BE2C (cell line): ENCODE data around the gene ABHD17A.
A peak's percentile ranks its signal among the peaks of the same experiment; 100 is the strongest.

ENCODE experiments used
- DNase-seq: peaks from one replicate; pipeline ENCODE4 v3.0.0-alpha.2; 2020
- H3K27me3 ChIP-seq: fragments of 250-450 bp; sonication (Bioruptor Pico); 2 replicates; pipeline ENCODE4 v1.5.1; 2020; ENCODE audit warnings: mild to moderate bottlenecking
- H3K36me3 ChIP-seq: fragments of 250-450 bp; sonication (Bioruptor Pico); 2 replicates; pipeline ENCODE4 v1.5.1; 2020; ENCODE audit warnings: mild to moderate bottlenecking
- H3K4me1 ChIP-seq: fragments of 250-450 bp; sonication (Bioruptor Pico); 2 replicates; pipeline ENCODE4 v1.5.1; 2020
- H3K4me3 ChIP-seq: 2 replicates; pipeline ENCODE4 v1.5.1; 2011; ENCODE audit warnings: low read depth, low read length
- H3K9me3 ChIP-seq: fragments of 250-450 bp; sonication (Bioruptor Pico); 2 replicates; pipeline ENCODE4 v1.5.1; 2020
- TF ChIP-seq, protein P1 (sequence below): IDR thresholded peaks from 2 replicates; pipeline ENCODE4 v1.5.1; 2012; ENCODE audit warnings: mild to moderate bottlenecking, low read depth, low read length

ABHD17A gene

DNA sequence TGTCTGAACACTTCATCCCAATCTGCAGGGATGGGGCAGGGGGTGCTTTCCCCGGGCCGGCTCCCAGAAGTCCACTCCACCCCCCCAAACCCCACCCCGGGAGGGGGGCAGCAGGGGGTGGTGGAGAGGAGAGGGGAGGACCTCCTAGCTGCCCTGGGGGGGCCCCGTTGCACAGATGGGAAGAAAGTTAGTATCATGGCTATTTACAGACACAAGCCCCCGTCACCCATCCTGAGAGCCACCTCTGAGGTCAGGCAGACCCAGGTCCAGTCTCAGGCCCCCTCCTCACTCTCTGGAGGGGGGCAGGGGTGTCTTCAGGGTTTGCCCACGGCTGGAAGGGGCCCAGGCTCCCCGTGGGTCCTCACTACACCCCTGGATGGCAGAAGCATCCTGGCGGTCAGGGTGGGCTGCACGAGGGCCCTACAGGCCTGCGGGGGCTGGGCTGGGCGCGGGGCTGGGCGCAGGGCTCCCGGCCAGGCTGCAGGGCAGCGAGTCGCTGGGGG, 31.2 kb downstream of the ABHD17A start:
- DNase-seq: no peak
- Histone ChIP-seq H3K4me1 (peaks cover 35% of the 10 kb centered on the region), H3K4me3 (peak overlapping the region; percentile 61), H3K36me3 (peaks cover 4% of the 10 kb centered on the region), H3K27me3 (no peaks in the 10 kb centered on the region), H3K9me3 (no peaks in the 10 kb centered on the region)
- TF ChIP-seq, protein P1, sequence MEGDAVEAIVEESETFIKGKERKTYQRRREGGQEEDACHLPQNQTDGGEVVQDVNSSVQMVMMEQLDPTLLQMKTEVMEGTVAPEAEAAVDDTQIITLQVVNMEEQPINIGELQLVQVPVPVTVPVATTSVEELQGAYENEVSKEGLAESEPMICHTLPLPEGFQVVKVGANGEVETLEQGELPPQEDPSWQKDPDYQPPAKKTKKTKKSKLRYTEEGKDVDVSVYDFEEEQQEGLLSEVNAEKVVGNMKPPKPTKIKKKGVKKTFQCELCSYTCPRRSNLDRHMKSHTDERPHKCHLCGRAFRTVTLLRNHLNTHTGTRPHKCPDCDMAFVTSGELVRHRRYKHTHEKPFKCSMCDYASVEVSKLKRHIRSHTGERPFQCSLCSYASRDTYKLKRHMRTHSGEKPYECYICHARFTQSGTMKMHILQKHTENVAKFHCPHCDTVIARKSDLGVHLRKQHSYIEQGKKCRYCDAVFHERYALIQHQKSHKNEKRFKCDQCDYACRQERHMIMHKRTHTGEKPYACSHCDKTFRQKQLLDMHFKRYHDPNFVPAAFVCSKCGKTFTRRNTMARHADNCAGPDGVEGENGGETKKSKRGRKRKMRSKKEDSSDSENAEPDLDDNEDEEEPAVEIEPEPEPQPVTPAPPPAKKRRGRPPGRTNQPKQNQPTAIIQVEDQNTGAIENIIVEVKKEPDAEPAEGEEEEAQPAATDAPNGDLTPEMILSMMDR: no peak

DNA sequence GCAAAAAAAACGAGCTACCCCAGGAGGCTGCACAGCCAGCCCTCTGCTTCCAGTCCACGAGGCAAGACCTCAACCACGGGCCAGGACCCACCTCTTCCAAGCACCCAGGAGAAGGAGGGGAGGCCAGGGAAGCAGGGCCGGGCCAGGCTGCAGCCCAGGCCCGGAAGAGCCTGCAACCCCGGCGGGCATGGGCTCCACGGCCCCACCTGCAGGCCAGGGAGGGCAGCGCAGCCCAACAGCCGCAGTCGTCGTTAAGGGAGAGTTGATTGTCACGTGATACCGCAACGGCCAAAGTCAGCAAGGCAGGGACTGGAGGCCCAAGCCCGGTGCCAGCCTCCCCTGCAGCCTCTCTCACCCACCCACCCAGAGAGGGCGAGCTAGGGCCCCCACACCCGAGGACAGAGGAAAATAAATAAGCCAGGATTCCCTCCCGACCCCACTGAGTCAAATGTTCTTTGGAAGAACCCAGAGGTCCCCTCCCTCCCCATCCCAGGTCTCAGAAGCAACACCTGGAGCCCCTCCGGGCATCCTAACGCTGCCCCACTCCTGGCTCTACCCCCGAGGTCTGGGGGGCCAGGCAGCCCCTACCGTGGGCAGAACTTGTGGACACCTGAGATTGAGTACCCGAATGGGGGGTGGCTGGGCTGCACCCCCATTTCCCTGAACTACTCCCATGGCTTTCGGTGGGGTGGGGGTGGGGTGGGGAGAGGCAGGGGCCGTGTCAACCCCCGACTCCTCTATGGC, 31.8 kb downstream of the ABHD17A start:
- peaks cover 4% of the 10 kb centered on the region for H3K36me3 ChIP-seq
- H3K4me3 ChIP-seq: no peak overlapping the region
- peak; percentile 86 for DNase-seq
- TF ChIP-seq, protein P1: peak; percentile 93
- H3K4me1 ChIP-seq: peaks cover 34% of the 10 kb centered on the region
- no peaks in the 10 kb centered on the region for H3K27me3 ChIP-seq
- H3K9me3 ChIP-seq: no peaks in the 10 kb centered on the region

DNA sequence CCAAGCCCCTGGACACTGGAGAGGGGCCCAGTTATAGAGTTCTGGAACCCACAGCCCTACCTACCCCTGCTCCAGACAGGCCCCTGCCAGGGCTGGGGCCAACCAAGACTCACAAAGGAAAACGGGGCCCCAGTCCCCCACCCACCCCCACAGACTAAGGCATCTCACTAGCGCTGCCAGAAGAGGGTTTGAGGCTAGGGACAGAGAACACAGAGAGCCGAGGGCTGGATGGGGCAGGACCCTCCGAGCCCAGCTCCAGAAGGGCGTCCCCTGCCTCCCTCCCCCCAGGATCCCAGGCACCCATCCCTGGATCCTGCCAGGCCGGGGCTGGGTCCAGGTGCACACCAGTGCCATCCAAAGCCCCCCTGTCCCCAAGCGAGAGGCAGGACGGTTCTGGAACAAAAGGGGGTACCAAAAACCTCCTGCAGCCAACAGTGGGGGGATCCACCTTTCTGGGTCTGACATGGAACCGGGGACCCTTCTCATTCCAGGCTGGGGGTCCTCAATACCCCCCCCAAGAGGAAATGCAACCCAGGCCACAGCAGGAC, 32.6 kb downstream of the ABHD17A start:
- DNase-seq: no peak

DNA sequence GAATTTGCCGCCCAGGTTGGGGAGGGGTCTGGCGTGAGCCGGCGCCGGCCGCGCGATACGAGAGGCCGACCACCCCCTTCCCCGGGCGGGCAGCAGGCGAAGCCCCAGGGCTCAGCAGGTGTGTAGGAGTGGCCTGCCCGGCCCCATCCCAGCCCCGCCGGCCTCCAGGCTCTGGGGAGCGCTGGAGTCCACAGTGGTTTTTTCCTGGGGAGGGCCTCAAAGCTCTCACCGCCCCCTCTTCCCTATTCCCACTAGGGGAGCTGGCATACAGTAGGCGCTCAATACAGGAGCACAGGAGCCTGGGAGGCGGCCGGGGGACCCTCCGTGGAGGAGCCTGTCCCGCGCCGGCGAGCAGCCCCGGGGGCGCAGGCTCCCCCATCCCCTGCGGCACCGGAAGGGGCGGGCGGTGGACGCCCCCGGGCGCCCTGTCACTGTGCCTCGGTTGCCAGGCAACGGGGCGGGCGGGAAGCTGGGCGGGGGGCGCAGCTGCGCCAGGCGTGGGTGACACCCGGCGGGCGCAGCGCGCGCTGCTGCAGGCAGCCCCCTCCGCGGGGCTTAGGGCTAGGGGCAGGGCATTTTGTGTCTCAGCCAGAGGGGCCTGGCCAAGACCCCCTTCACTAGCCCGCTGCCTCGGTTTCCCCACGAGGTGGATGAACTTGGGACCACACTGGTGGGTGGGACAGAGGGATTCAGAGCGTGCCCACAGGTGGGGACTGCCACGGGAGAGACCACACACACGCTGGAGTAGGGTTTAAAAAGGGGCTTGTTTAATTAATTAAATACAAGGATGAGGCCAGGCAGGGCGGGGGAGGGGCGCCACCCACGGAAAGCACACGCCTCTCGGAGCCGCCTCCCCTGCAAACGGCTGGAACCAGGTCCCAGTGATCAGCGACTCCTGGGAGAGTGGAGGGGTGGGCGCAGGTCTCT, 33.4 kb downstream of the ABHD17A start:
- peak overlapping the region; percentile 33 for H3K4me3 ChIP-seq
- TF ChIP-seq, protein P1: no peak
- H3K4me1 ChIP-seq: peaks cover 32% of the 10 kb centered on the region
- no peaks in the 10 kb centered on the region for H3K9me3 ChIP-seq
- peak; percentile 75 for DNase-seq
- peaks cover 4% of the 10 kb centered on the region for H3K36me3 ChIP-seq
- H3K27me3 ChIP-seq: no peaks in the 10 kb centered on the region

More for the DNA sequence above, 32.6 kb downstream of the ABHD17A start:
- H3K4me1 ChIP-seq: peaks cover 31% of the 10 kb centered on the region
- H3K9me3 ChIP-seq: no peaks in the 10 kb centered on the region
- H3K4me3 ChIP-seq: no peak overlapping the region; the same call in 1 of the 2 replicates
- TF ChIP-seq, protein P1: no peak
- H3K27me3 ChIP-seq: no peaks in the 10 kb centered on the region
- peaks cover 4% of the 10 kb centered on the region for H3K36me3 ChIP-seq

DNA sequence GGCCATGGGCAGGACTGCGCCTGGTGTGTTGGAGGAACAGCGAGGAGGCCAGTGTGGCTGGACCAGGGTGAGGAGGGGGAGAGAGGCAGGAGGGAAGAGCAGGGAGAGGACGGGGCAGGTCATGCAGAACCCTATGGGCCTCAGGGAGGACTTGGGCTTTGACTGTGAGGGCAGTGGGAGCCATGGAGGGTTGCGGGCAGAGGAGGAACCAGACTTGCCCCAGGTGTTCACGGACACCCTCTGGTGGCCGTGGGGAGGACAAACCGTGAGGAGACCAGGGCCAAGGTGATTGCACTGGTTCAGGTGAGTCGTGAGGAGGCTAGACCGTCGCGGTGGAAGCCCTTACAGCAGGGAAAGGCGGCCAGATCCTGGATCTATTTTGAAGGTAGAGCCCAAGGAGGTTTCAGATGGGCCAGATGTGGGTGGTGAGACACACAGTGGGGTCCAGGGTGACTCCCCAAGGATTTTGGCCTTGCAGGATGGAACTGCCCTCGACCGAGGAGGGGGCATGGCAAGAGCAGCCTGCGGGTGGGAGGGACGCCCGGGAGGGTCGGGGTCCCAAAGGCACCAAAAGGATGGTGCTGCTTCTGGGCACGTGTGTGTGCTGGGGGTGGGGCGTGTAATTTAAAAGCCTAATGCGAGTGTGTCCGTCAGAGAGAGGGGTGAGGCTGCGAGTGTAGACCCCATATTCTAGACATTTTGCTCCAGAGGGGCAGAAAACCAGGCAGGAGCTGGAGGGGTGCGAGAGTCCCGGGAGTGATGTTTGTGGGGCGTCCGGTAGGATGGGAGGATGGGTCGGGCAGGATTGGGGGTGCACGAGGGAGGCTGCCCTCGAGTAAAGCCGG, 34.3 kb downstream of the ABHD17A start:
- H3K4me3 ChIP-seq: no peak overlapping the region
- DNase-seq: no peak
- H3K36me3 ChIP-seq: peaks cover 13% of the 10 kb centered on the region
- H3K9me3 ChIP-seq: no peaks in the 10 kb centered on the region
- no peaks in the 10 kb centered on the region for H3K27me3 ChIP-seq
- TF ChIP-seq, protein P1: peak; percentile 24; the same call in 1 of the 2 replicates
- peaks cover 30% of the 10 kb centered on the region for H3K4me1 ChIP-seq
